ENCODE measurements around the gene PCSK6.

The PCSK6 gene

DNA sequence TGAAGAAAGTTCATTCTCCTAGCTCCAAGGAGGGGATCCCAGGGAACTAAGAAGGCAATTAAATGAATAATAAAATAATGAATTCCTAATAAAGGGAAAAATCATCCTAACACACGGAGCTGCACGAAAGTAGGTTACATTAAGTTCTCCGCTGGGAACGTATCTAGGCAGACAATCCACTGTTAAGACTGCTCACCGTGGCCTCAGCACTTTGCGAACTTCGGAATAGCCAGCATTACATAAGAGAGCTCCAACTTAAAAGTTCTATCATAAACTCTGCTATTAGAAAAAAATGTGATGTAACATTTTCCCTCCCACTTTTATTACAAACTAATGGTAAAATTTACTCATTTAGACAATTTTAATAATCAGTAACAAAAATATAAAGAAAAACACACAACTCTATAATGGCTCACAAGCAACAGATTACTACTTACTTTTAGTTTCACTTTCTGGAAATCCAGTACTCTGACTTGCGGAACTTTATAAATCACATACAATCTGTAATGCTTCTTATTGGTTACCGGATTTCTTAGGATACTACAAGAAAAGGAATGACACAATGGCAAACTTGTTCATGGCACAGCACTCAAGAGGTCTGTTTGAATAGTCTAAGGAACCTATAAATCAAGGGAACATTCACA, 202.9 kb downstream of the PCSK6 start:
- H2AFZ ChIP-seq (ENCODE audit: low read length), result no peak overlapping the region
- no peak overlapping the region for H3K4me2 ChIP-seq (ENCODE audit: low read depth, low read length, poor library complexity, severe bottlenecking)
- H3K4me1 ChIP-seq (ENCODE audit: insufficient read depth, low read length, poor library complexity, severe bottlenecking), result peaks cover 12% of the 10 kb centered on the region
- H3K36me3 ChIP-seq (ENCODE audit: insufficient read depth, low read length), result peaks cover 75% of the 10 kb centered on the region
- peaks cover 64% of the 10 kb centered on the region for H4K20me1 ChIP-seq (ENCODE audit: insufficient read depth, low read length, poor library complexity, severe bottlenecking)
- TF ChIP-seq EZH2phosphoT487 (IDR thresholded peaks at IDR 0.05; ENCODE audit: borderline replicate concordance), result no peak
- TF ChIP-seq, protein P1, sequence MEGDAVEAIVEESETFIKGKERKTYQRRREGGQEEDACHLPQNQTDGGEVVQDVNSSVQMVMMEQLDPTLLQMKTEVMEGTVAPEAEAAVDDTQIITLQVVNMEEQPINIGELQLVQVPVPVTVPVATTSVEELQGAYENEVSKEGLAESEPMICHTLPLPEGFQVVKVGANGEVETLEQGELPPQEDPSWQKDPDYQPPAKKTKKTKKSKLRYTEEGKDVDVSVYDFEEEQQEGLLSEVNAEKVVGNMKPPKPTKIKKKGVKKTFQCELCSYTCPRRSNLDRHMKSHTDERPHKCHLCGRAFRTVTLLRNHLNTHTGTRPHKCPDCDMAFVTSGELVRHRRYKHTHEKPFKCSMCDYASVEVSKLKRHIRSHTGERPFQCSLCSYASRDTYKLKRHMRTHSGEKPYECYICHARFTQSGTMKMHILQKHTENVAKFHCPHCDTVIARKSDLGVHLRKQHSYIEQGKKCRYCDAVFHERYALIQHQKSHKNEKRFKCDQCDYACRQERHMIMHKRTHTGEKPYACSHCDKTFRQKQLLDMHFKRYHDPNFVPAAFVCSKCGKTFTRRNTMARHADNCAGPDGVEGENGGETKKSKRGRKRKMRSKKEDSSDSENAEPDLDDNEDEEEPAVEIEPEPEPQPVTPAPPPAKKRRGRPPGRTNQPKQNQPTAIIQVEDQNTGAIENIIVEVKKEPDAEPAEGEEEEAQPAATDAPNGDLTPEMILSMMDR (conservative IDR thresholded peaks at IDR 0.05; ENCODE audit: low read length), result no peak
- no peak overlapping the region for H3K9ac ChIP-seq (ENCODE audit: low read depth, low read length, poor library complexity, severe bottlenecking)
- H3K4me3 ChIP-seq (ENCODE audit: low read length, poor library complexity, severe bottlenecking), result no peak overlapping the region
- 0 out of 2 replicates have a peak, but pooled peaks cover 2% of the 10 kb centered on the region for H3F3A ChIP-seq (ENCODE audit: low read depth)
- no peaks in the 10 kb centered on the region for H3K9me2 ChIP-seq (replicated peaks; ENCODE audit: low read depth, low read length)
- no peaks in the 10 kb centered on the region for H3K27me3 ChIP-seq (ENCODE audit: insufficient read depth, low read length, poor library complexity, severe bottlenecking)
- H3K79me2 ChIP-seq (ENCODE audit: insufficient read depth, low read length), result peaks cover 65% of the 10 kb centered on the region
- no peaks in the 10 kb centered on the region for H3K9me3 ChIP-seq (ENCODE audit: insufficient read depth, low read depth, low read length)

DNA sequence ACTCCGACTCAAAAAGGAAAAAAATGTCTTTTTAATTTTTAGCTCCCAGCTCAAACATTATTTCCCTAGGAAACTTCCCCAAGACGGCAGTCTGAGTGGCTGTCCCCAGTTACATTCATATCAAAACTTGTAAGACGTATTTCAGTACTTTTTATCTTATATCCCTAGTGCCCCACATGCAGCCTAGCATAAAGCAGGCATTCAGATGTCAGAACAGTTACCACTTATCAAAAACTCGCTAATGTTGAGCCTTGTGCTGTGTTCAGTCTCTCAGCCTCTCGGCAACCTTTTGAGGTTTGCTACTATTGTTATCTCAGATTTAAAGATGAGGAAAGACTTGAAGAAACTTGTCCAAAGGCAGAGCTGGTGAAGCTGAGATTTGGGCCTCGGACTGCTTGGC, 205.6 kb downstream of the PCSK6 start:
- Histone ChIP-seq H3K4me1 (ENCODE audit: insufficient read depth, low read length, poor library complexity, severe bottlenecking) (no peaks in the 10 kb centered on the region), H3K36me3 (ENCODE audit: insufficient read depth, low read length) (peaks cover 88% of the 10 kb centered on the region), H3K79me2 (ENCODE audit: insufficient read depth, low read length) (peaks cover 38% of the 10 kb centered on the region), H3K4me2 (ENCODE audit: low read depth, low read length, poor library complexity, severe bottlenecking) (no peak overlapping the region), H4K20me1 (ENCODE audit: insufficient read depth, low read length, poor library complexity, severe bottlenecking) (peaks cover 38% of the 10 kb centered on the region), H3K27me3 (ENCODE audit: insufficient read depth, low read length, poor library complexity, severe bottlenecking) (no peaks in the 10 kb centered on the region), H3K9me2 (replicated peaks; ENCODE audit: low read depth, low read length) (no peaks in the 10 kb centered on the region), H3K4me3 (ENCODE audit: low read length, poor library complexity, severe bottlenecking) (no peak overlapping the region), H3K9me3 (ENCODE audit: insufficient read depth, low read depth, low read length) (no peaks in the 10 kb centered on the region), H2AFZ (ENCODE audit: low read length) (no peak overlapping the region), H3F3A (ENCODE audit: low read depth) (no peaks in the 10 kb centered on the region), H3K9ac (ENCODE audit: low read depth, low read length, poor library complexity, severe bottlenecking) (no peak overlapping the region)
- no peak for TF ChIP-seq EZH2phosphoT487 (IDR thresholded peaks at IDR 0.05; ENCODE audit: borderline replicate concordance)
- TF ChIP-seq, protein P1 (conservative IDR thresholded peaks at IDR 0.05; ENCODE audit: low read length), result no peak

DNA sequence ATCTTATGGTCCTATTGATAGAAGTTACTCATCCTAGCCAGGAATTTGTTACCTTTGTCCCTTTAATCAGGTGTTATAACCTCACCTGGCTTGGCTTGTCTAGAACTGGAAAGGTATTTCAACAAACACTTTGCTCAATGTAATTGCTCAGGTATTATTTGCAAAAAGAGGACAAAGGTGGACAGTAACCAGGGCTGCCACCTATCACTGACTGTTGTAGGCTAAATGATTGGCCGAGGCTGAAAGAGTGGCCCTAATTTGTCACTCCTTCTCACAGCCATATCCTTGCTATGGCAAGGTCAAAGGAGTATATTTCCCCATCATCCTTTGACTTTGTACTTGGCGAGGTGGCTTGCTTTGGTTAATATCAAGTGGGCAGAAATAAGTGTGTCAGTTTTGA, 209.5 kb downstream of the PCSK6 start:
- H3K4me1 ChIP-seq (ENCODE audit: insufficient read depth, low read length, poor library complexity, severe bottlenecking), result peaks cover 17% of the 10 kb centered on the region
- H3K9me3 ChIP-seq (ENCODE audit: insufficient read depth, low read depth, low read length), result no peaks in the 10 kb centered on the region
- H3K36me3 ChIP-seq (ENCODE audit: insufficient read depth, low read length), result peaks cover 54% of the 10 kb centered on the region; the same call in 1 of the 2 replicates
- no peak for TF ChIP-seq EZH2phosphoT487 (IDR thresholded peaks at IDR 0.05; ENCODE audit: borderline replicate concordance)
- TF ChIP-seq, protein P1 (conservative IDR thresholded peaks at IDR 0.05; ENCODE audit: low read length), result no peak
- H3K4me3 ChIP-seq (ENCODE audit: low read length, poor library complexity, severe bottlenecking), result no peak overlapping the region
- H4K20me1 ChIP-seq (ENCODE audit: insufficient read depth, low read length, poor library complexity, severe bottlenecking), result peaks cover 21% of the 10 kb centered on the region
- no peak overlapping the region for H3K9ac ChIP-seq (ENCODE audit: low read depth, low read length, poor library complexity, severe bottlenecking)
- no peak overlapping the region for H3K4me2 ChIP-seq (ENCODE audit: low read depth, low read length, poor library complexity, severe bottlenecking)
- H2AFZ ChIP-seq (ENCODE audit: low read length), result no peak overlapping the region
- no peaks in the 10 kb centered on the region for H3K9me2 ChIP-seq (replicated peaks; ENCODE audit: low read depth, low read length)
- no peaks in the 10 kb centered on the region for H3F3A ChIP-seq (ENCODE audit: low read depth)
- H3K27me3 ChIP-seq (ENCODE audit: insufficient read depth, low read length, poor library complexity, severe bottlenecking), result no peaks in the 10 kb centered on the region
- peaks cover 25% of the 10 kb centered on the region for H3K79me2 ChIP-seq (ENCODE audit: insufficient read depth, low read length)
